ENCODE measurements around the gene GPR62. TPM values are rescaled to one million over a fixed set of nuclear protein-coding genes. Genes with fewer than 3 reads are reported as not detected.

GPR62 gene
- total RNA-seq, 1 experiment from 2014 or later = not detected

- POLR2A ChIA-PET = interaction anchor here (0.7 kb wide), 1 partner anchor 20 kb away, joined by 3 read pairs; no protein-coding TSS in a partner anchor
- Mint-ChIP-seq H3K4me1 (ENCODE audit: insufficient read depth, unreplicated experiment) (peaks cover 10% of the 10 kb centered on the region), H3K27ac (ENCODE audit: low read depth, unreplicated experiment) (no peak overlapping the region), H3K36me3 (ENCODE audit: insufficient read depth, unreplicated experiment) (peaks cover 77% of the 10 kb centered on the region), H3K4me3 (ENCODE audit: unreplicated experiment) (no peak overlapping the region), H3K27me3 (ENCODE audit: insufficient read depth, unreplicated experiment) (no peaks in the 10 kb centered on the region), H3K9me3 (ENCODE audit: unreplicated experiment) (no peaks in the 10 kb centered on the region)
- no TSS peak for BruUV-seq (replicated peaks)
- CTCF ChIA-PET = no interaction called here
- DNase-seq (ENCODE audit: unreplicated experiment) = no peak
- TF ChIP-seq CTCF (IDR thresholded peaks at IDR 0.05; ENCODE audit: unreplicated experiment) = no peak
- intact Hi-C loops (cut with micrococcal nuclease) = no loop called here
These were observed 18.2 kb upstream of the GPR62 start for GRCh38 chr3:51937014-51937413.

GRCh38 chr3:51937611-51938450 is 17.4 kb upstream of the GPR62 start:
- no peaks in the 10 kb centered on the region for H3K27me3 Mint-ChIP-seq (ENCODE audit: insufficient read depth, unreplicated experiment)
- POLR2A ChIA-PET = interaction anchor here (0.7 kb wide), 1 partner anchor 21 kb away, joined by 3 read pairs; no protein-coding TSS in a partner anchor

GRCh38 chr3:51938780-51939425 is 16.3 kb upstream of the GPR62 start:
- no peak for DNase-seq (ENCODE audit: unreplicated experiment)
- ChIA-PET POLR2A (no interaction called here), CTCF (interaction anchor here (0.6 kb wide), 1 partner anchor 361 kb away, joined by 3 read pairs; no protein-coding TSS in a partner anchor)
- H3K27me3 Mint-ChIP-seq (ENCODE audit: insufficient read depth, unreplicated experiment) = no peaks in the 10 kb centered on the region
- no peak overlapping the region for H3K4me3 Mint-ChIP-seq (ENCODE audit: unreplicated experiment)
- H3K27ac Mint-ChIP-seq (ENCODE audit: low read depth, unreplicated experiment) = no peak overlapping the region
- no peaks in the 10 kb centered on the region for H3K9me3 Mint-ChIP-seq (ENCODE audit: unreplicated experiment)
- TF ChIP-seq CTCF (IDR thresholded peaks at IDR 0.05; ENCODE audit: unreplicated experiment) = no peak
- H3K36me3 Mint-ChIP-seq (ENCODE audit: insufficient read depth, unreplicated experiment) = peaks cover 63% of the 10 kb centered on the region
- intact Hi-C loops (cut with micrococcal nuclease) = no loop called here
- BruUV-seq (replicated peaks) = no TSS peak
- peaks cover 16% of the 10 kb centered on the region for H3K4me1 Mint-ChIP-seq (ENCODE audit: insufficient read depth, unreplicated experiment)

More at GRCh38 chr3:51937611-51938450, 17.4 kb upstream of the GPR62 start:
- Mint-ChIP-seq H3K4me3 (ENCODE audit: unreplicated experiment) (no peak overlapping the region), H3K27ac (ENCODE audit: low read depth, unreplicated experiment) (peak overlapping the region; percentile 27), H3K36me3 (ENCODE audit: insufficient read depth, unreplicated experiment) (peaks cover 70% of the 10 kb centered on the region), H3K4me1 (ENCODE audit: insufficient read depth, unreplicated experiment) (peaks cover 12% of the 10 kb centered on the region), H3K9me3 (ENCODE audit: unreplicated experiment) (no peaks in the 10 kb centered on the region)
- TF ChIP-seq CTCF (IDR thresholded peaks at IDR 0.05; ENCODE audit: unreplicated experiment) = no peak
- intact Hi-C loops (cut with micrococcal nuclease) = no loop called here
- no peak for DNase-seq (ENCODE audit: unreplicated experiment)
- CTCF ChIA-PET = interaction anchor here (0.6 kb wide), 1 partner anchor 15 kb away, joined by 3 read pairs; no protein-coding TSS in a partner anchor
- no TSS peak for BruUV-seq (replicated peaks)

Measured in MCF 10A (cell line).